ENCODE measurements around the gene DNAJB8. TPM values are rescaled to one million over a fixed set of nuclear protein-coding genes. Genes with fewer than 3 reads are reported as not detected.

The DNAJB8 gene
- total RNA-seq, 4 donors from 2014 or later = not detected

- H3K27ac ChIP-seq (replicated peaks in 1 of 4) = no peak overlapping the region
- H3K4me3 ChIP-seq = no peak overlapping the region
- H3K36me3 ChIP-seq = no peaks in the 10 kb centered on the region
- no peaks in the 10 kb centered on the region for H3K9me3 ChIP-seq
- no peak for DNase-seq (ENCODE audit: extremely low spot score)
- peaks cover 0 to 79% (median 0%) of the 10 kb centered on the region in 4 donors for H3K27me3 ChIP-seq
- H3K4me1 ChIP-seq = no peaks in the 10 kb centered on the region
- 75% methylated on average over 12 of the region's 13 CpGs for WGBS
- TF ChIP-seq CTCF (IDR thresholded peaks at IDR 0.05) = no peak
- TF ChIP-seq POLR2AphosphoS5 (IDR thresholded peaks at IDR 0.05) = no peak
- TF ChIP-seq POLR2A (IDR thresholded peaks at IDR 0.05; ENCODE audit: low read depth) = no peak
- TF ChIP-seq EP300 (IDR thresholded peaks at IDR 0.05) = no peak
- intact Hi-C loops (cut with DNase I) = no loop called here
These were observed 3.6 kb upstream of the DNAJB8 start for GRCh38 chr3:128470134-128470899.

GRCh38 chr3:128469556-128469955, 2.9 kb upstream of the DNAJB8 start:
- H3K27me3 ChIP-seq = peaks cover 0 to 82% (median 0%) of the 10 kb centered on the region in 4 donors
- H3K4me1 ChIP-seq = no peaks in the 10 kb centered on the region

GRCh38 chr3:128468791-128469527, 2.3 kb upstream of the DNAJB8 start:
- intact Hi-C loops (cut with DNase I) = no loop called here
- H3K27me3 ChIP-seq = peaks cover 0 to 78% (median 0%) of the 10 kb centered on the region in 4 donors
- TF ChIP-seq EP300 (IDR thresholded peaks at IDR 0.05) (no peak), POLR2A (IDR thresholded peaks at IDR 0.05; ENCODE audit: low read depth) (no peak), POLR2AphosphoS5 (IDR thresholded peaks at IDR 0.05) (no peak), CTCF (IDR thresholded peaks at IDR 0.05) (no peak)

More at GRCh38 chr3:128469556-128469955, 2.9 kb upstream of the DNAJB8 start:
- Histone ChIP-seq H3K9me3 (no peaks in the 10 kb centered on the region), H3K36me3 (no peaks in the 10 kb centered on the region), H3K4me3 (no peak overlapping the region), H3K27ac (replicated peaks in 1 of 4) (no peak overlapping the region)
- intact Hi-C loops (cut with DNase I) = no loop called here
- DNase-seq (ENCODE audit: extremely low spot score) = no peak
- 82% methylated on average over 6 of the region's 6 CpGs for WGBS
- TF ChIP-seq CTCF (IDR thresholded peaks at IDR 0.05) (no peak), EP300 (IDR thresholded peaks at IDR 0.05) (no peak), POLR2A (IDR thresholded peaks at IDR 0.05; ENCODE audit: low read depth) (no peak), POLR2AphosphoS5 (IDR thresholded peaks at IDR 0.05) (no peak)

GRCh38 chr3:128468285-128468790, 1.6 kb upstream of the DNAJB8 start:
- TF ChIP-seq POLR2A (IDR thresholded peaks at IDR 0.05; ENCODE audit: low read depth) = no peak
- no peak for TF ChIP-seq EP300 (IDR thresholded peaks at IDR 0.05)
- no peak for TF ChIP-seq POLR2AphosphoS5 (IDR thresholded peaks at IDR 0.05)
- no peak for TF ChIP-seq CTCF (IDR thresholded peaks at IDR 0.05)
- no peaks in the 10 kb centered on the region for H3K9me3 ChIP-seq
- H3K4me1 ChIP-seq = no peaks in the 10 kb centered on the region
- intact Hi-C loops (cut with DNase I) = no loop called here
- H3K27ac ChIP-seq (replicated peaks in 1 of 4) = no peak overlapping the region
- 88% methylated on average over 17 of the region's 17 CpGs for WGBS
- H3K36me3 ChIP-seq = no peaks in the 10 kb centered on the region
- DNase-seq (ENCODE audit: extremely low spot score) = no peak
- peaks cover 0 to 76% (median 0%) of the 10 kb centered on the region in 4 donors for H3K27me3 ChIP-seq
- H3K4me3 ChIP-seq = no peak overlapping the region

More at GRCh38 chr3:128468791-128469527, 2.3 kb upstream of the DNAJB8 start:
- 89% methylated on average over 5 of the region's 10 CpGs for WGBS
- DNase-seq (ENCODE audit: extremely low spot score) = no peak
- Histone ChIP-seq H3K36me3 (no peaks in the 10 kb centered on the region), H3K9me3 (no peaks in the 10 kb centered on the region), H3K4me1 (no peaks in the 10 kb centered on the region), H3K4me3 (no peak overlapping the region), H3K27ac (replicated peaks in 1 of 4) (no peak overlapping the region)
